NT2/D1 (cell line): ENCODE data around the gene FSTL4.

Experiments used
- DNase-seq: peaks from one replicate; pipeline ENCODE4 v3.0.0-alpha.2; 2011; ENCODE audit warnings: low read depth, low spot score
- H3K27me3 ChIP-seq: 2 replicates; pipeline ENCODE4 v1.6.0; 2011; ENCODE audit warnings: mild to moderate bottlenecking; ENCODE audit not compliant: insufficient read length, insufficient read depth
- H3K36me3 ChIP-seq: 2 replicates; pipeline ENCODE4 v1.6.1; 2011; ENCODE audit warnings: mild to moderate bottlenecking, low read length, mixed read lengths; ENCODE audit not compliant: insufficient read depth, insufficient read length
- H3K4me1 ChIP-seq: 2 replicates; pipeline ENCODE4 v1.5.1; 2011; ENCODE audit not compliant: insufficient read depth, insufficient read length
- H3K4me3 ChIP-seq: 2 replicates; pipeline ENCODE4 v1.5.1; 2011; ENCODE audit warnings: low read depth; ENCODE audit not compliant: insufficient read length
- H3K9ac ChIP-seq: 2 replicates; pipeline ENCODE4 v1.6.0; 2011; ENCODE audit warnings: low read depth; ENCODE audit not compliant: insufficient read length
- H3K9me3 ChIP-seq: 2 replicates; pipeline ENCODE4 v1.5.1; 2011; ENCODE audit warnings: mild to moderate bottlenecking, low read length; ENCODE audit not compliant: insufficient read depth
- SUZ12 ChIP-seq: IDR thresholded peaks from 2 replicates; pipeline ENCODE4 v1.6.1; 2011; ENCODE audit not compliant: insufficient read length, insufficient read depth; ENCODE audit errors: extremely low read depth
- YY1 ChIP-seq: IDR thresholded peaks from 2 replicates; pipeline ENCODE4 v1.6.1; 2011; ENCODE audit not compliant: insufficient read length, insufficient read depth
- ZNF274 ChIP-seq: IDR thresholded peaks from 2 replicates; pipeline ENCODE4 v1.6.1; 2011; ENCODE audit warnings: mild to moderate bottlenecking, low read depth, low read length

The FSTL4 gene

DNA sequence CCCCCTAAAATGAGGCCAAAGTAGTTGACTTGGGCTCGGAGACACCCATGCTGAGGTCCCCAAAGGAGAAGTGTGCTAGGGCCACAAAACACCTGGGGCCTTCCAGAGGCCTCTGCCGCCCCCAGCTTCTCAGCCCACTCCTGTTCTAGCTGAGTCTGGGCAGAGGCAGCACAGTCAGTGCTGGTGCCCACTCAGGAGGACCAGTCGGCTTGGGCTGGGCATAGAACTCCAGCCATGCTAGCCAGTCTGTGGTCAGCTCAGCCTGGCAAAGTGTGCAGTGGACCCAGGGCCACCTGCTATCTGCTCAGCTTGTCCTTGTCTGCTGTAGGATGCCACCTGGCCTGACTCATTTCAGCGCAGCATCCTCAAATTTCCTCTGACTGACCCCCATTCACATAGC lies 254.6 kb downstream of the FSTL4 start:
- no peak for DNase-seq
- no peak for TF ChIP-seq ZNF274
- H3K9ac ChIP-seq, result no peak overlapping the region

DNA sequence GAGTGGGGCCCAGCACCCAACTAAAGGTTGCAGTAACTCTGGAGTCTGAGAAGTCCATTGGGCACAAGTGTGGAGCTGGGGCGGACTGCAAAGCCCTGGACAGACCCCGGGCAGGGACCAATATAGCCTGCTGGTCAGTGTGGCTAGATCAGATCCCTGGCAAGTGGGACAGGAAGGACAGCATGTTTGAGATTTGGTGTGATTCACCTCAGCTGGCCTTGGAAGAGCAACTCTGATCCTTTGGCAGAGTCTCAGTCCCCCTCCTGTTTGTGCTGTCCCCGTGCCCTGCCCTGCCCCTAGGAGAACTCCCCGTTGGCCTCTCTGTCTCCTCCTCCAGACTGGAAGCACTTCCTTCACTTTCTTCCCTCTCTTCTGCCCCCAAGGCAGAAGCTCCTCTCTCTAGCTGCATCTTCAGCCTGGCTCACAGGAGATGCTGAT lies 255.3 kb downstream of the FSTL4 start:
- TF ChIP-seq ZNF274 (no peak), SUZ12 (no peak), YY1 (no peak)
- no peak for DNase-seq

More for the DNA sequence above, 254.6 kb downstream of the FSTL4 start:
- Histone ChIP-seq H3K4me1 (peaks cover 4% of the 10 kb centered on the region), H3K9me3 (no peaks in the 10 kb centered on the region), H3K4me3 (no peak overlapping the region), H3K36me3 (no peaks in the 10 kb centered on the region), H3K27me3 (no peaks in the 10 kb centered on the region)

DNA sequence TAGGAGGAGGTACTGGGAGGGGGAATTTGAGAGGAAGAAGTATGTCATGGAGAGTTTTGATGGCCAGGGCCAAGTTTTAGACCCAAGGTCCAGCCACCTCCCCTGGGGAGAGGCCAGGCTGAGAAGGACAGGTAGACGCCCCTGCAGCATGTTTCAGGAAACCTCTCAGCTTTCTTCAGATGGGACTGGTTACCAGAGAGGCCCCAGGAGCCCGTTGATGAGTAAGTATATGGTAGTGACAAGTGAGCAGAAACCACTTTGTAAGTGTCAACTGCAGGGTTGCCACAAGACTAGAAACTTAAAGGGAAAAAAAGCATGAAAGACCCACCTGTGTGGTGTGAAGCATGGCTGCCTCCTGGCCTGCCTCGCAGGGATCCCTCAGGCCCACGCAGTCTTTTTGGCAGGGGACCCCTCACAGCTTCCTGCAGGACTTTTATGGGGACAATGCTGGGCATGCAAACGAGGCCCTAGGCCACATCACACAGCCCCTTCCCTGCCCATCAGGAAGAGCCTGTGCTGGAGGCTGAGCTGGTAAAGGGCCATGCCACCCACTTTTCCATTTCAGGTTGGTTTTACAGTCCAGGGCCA lies 255.9 kb downstream of the FSTL4 start:
- Histone ChIP-seq H3K27me3 (no peaks in the 10 kb centered on the region), H3K36me3 (no peaks in the 10 kb centered on the region), H3K9me3 (no peaks in the 10 kb centered on the region), H3K9ac (no peak overlapping the region), H3K4me3 (no peak overlapping the region), H3K4me1 (peaks cover 4% of the 10 kb centered on the region)
- no peak for DNase-seq
- TF ChIP-seq ZNF274 (no peak), SUZ12 (no peak), YY1 (no peak)

More for the DNA sequence above, 255.3 kb downstream of the FSTL4 start:
- Histone ChIP-seq H3K27me3 (no peaks in the 10 kb centered on the region), H3K36me3 (no peaks in the 10 kb centered on the region), H3K9me3 (no peaks in the 10 kb centered on the region), H3K9ac (no peak overlapping the region), H3K4me1 (peaks cover 4% of the 10 kb centered on the region), H3K4me3 (no peak overlapping the region)

- Histone ChIP-seq H3K4me1 (peaks cover 4% of the 10 kb centered on the region), H3K36me3 (no peaks in the 10 kb centered on the region), H3K4me3 (no peak overlapping the region), H3K9me3 (no peaks in the 10 kb centered on the region), H3K9ac (no peak overlapping the region), H3K27me3 (no peaks in the 10 kb centered on the region)
- TF ChIP-seq SUZ12, result no peak
- no peak for TF ChIP-seq YY1
- TF ChIP-seq ZNF274, result no peak
- DNase-seq, result no peak
Measured at GRCh38 chr5:133354323-133355185, 257.8 kb downstream of the FSTL4 start.

DNA sequence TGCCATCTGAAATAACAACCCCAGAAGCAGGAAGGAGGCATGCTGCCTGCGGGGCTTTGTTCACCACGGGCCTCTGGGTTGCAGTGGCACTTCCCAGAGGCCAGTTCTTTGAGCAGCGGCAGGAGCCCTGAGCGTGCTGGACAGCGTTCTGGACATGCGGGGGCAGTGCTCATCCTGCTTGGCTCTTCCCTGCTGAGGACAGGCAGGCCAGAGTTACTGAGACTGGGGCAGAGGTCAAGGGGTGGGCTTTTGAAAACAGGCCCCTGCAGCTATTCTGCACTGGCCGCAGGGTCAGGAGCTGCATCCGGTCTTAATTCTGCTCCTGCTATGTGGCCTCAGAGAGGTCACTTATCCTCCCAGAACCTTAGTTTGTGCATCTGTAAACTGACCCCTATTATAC lies 258.6 kb downstream of the FSTL4 start:
- Histone ChIP-seq H3K9me3 (no peaks in the 10 kb centered on the region), H3K36me3 (no peaks in the 10 kb centered on the region), H3K27me3 (no peaks in the 10 kb centered on the region), H3K4me3 (no peak overlapping the region), H3K4me1 (peaks cover 4% of the 10 kb centered on the region), H3K9ac (no peak overlapping the region)
- DNase-seq, result no peak
- TF ChIP-seq ZNF274 (no peak), YY1 (no peak), SUZ12 (no peak)

DNA sequence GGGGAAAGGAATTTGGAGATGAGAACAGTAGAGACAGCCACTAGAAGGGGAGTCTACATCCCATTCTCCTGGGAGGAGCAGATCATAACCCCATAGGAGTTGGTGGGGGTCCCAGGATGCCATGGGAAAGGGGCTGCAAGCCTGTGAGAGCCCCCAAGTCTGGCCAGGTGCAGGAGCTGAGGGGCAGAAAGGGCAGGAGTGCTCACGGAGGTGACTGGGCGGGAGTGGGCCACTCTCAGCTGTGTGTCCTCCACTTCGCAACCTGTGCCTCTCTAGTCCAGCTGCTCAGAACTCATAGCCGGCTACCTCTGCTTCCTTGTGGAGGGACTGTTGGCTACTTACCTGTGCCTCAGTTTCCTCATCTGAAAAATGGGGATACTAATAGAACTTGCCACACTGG lies 263.9 kb downstream of the FSTL4 start:
- H3K36me3 ChIP-seq, result no peaks in the 10 kb centered on the region
- no peaks in the 10 kb centered on the region for H3K27me3 ChIP-seq
- DNase-seq, result no peak
- no peak overlapping the region for H3K9ac ChIP-seq
- TF ChIP-seq ZNF274 (no peak), SUZ12 (no peak), YY1 (no peak)
- no peaks in the 10 kb centered on the region for H3K9me3 ChIP-seq
- no peaks in the 10 kb centered on the region for H3K4me1 ChIP-seq
- no peak overlapping the region for H3K4me3 ChIP-seq

DNA sequence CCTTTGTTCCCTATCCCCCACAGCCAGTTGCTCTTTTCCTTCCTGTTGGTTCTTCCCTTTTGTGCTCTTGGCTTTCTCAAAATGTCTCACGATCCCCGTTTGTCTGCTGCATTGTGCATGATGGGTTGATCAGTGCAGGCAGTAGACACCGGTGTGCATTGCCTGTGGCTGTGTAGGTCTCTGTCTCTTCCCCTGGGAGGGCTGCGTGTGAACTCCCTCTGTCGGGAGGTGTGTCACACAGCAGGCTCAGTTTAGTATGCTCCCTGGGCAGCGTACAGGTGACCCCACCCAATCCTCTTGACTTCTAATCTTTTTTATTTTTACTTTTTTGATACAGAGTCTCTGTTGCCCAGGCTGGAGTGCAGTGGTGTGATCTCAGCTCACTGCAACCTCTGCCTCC lies 265.3 kb downstream of the FSTL4 start:
- Histone ChIP-seq H3K4me1 (no peaks in the 10 kb centered on the region), H3K27me3 (no peaks in the 10 kb centered on the region), H3K9me3 (no peaks in the 10 kb centered on the region), H3K36me3 (no peaks in the 10 kb centered on the region), H3K4me3 (no peak overlapping the region), H3K9ac (no peak overlapping the region)
- TF ChIP-seq YY1 (no peak), ZNF274 (no peak), SUZ12 (no peak)
- DNase-seq, result no peak
